Activated CD4-positive, alpha-beta T cell treated with anti-CD3 and anti-CD28 coated beads for 36 hours (primary cell): Measurements from ENCODE around the gene ANGPTL3. TPM values are rescaled to one million over a fixed set of nuclear protein-coding genes. Genes with fewer than 3 reads are reported as not detected.

Experiments used
- ATAC-seq: fragments of 200-7000 bp; cut with Tn5 transposase; one replicate; pipeline ENCODE4 v1.10.0; 2021; ENCODE audit warnings: mild to moderate bottlenecking, moderate library complexity
- CTCF ChIA-PET: fragments of 350-600 bp; sonication (Branson Sonifier 250); formaldehyde crosslinking; loops from one replicate; lab custom pipeline; 2021; ENCODE audit warnings: antibody characterized with exemption; lab: Charles Lee
- POLR2A ChIA-PET: fragments of 350-600 bp; sonication (Branson Sonifier 250); formaldehyde crosslinking; loops from one replicate; lab custom pipeline; 2021; ENCODE audit warnings: antibody characterized with exemption, inconsistent platforms; lab: Charles Lee
- DNase-seq: peaks from one replicate; pipeline ENCODE4 v3.0.0-alpha.2; 2020
- H3K27ac Mint-ChIP-seq: one replicate; pipeline ENCODE4 v1.8.0; 2021; ENCODE audit warnings: mixed read lengths
- H3K27me3 Mint-ChIP-seq: one replicate; pipeline ENCODE4 v1.8.0; 2021; ENCODE audit warnings: mixed read lengths
- H3K36me3 Mint-ChIP-seq: one replicate; pipeline ENCODE4 v1.8.0; 2021; ENCODE audit warnings: low read depth, mixed read lengths
- H3K4me1 Mint-ChIP-seq: one replicate; pipeline ENCODE4 v1.8.0; 2021; ENCODE audit warnings: mixed read lengths
- H3K4me3 Mint-ChIP-seq: one replicate; pipeline ENCODE4 v1.8.0; 2021; ENCODE audit warnings: mild to moderate bottlenecking, moderate library complexity, mixed read lengths
- H3K9me3 Mint-ChIP-seq: one replicate; pipeline ENCODE4 v1.8.0; 2021; ENCODE audit warnings: low read depth, mixed read lengths
- intact Hi-C, 2 experiments: fragments of 100-400 bp; cut with DNase I in 1 of 2; cut with micrococcal nuclease in 1 of 2; formaldehyde crosslinking; loops; one replicate each; pipeline versions ENCODE4 v1.14.2 to v1.15.1; 2022 to 2024; cut with DNase I, micrococcal nuclease
- total RNA-seq, 2 experiments: library from RNA; stranded (reverse); gene quantifications; one replicate each; pipeline ENCODE4 v1.2.3, GENCODE V29; 2021

ANGPTL3 gene
- total RNA-seq, 2 experiments from 2014 or later = not detected

DNA sequence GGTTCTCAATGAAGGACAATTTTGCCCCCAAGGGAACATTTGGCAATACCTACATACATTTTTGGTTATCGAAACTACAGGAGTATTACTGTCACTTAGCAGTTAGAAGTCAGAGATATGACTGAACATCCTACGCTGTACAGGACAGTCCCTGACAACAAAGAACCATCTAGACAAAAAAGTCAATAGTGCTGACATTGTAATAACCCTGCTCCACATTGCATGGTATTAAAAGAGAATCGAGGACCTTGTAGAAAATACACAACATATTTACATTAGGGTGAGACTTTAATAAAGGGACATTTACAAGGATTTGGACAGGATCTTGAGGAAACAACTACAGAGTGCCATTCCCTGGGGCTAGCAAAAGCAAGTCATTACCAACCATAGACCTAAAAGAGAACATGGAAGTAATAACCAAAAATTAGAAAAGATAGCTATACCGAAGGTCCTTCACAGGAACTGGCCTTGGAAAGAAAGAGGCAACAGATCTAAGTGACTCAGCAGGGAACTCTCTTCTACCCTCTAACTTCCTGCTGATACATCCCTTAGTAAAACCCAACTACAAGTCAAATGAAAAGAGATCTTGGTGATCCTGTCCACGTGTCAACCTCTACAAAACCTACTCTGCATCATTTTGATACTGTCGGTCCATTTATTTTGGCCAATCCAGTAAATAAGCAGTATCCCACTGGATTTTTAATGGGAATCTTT, 40.2 kb downstream of the ANGPTL3 start:
- Mint-ChIP-seq H3K4me1 (no peaks in the 10 kb centered on the region), H3K4me3 (no peak overlapping the region), H3K27ac (no peak overlapping the region), H3K36me3 (peaks cover 9% of the 10 kb centered on the region), H3K9me3 (no peaks in the 10 kb centered on the region), H3K27me3 (no peaks in the 10 kb centered on the region)
- ChIA-PET POLR2A (no interaction called here), CTCF (no interaction called here)
- intact Hi-C loops = no loop called here
- no peak for ATAC-seq
- no peak for DNase-seq

DNA sequence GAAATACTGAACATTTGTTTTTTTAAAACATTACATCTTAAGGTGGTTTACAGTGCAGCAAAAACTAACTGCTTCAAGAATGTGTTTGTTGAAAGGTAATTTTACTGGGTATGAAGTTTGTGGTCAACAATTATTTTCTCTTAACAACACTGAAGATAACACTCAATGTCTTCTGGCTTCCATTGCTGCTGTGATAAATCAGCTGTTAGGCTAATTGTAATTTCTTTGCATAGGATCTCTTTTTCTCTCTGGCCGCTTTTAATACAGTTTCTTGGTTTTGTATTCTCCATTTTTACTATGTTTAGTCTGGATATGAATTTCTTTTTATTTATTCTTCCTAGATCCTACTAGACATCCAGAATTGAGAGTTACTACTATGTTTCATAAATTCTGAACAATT, 46.0 kb downstream of the ANGPTL3 start:
- intact Hi-C loops = no loop called here
- Mint-ChIP-seq H3K27me3 (no peaks in the 10 kb centered on the region), H3K4me1 (no peaks in the 10 kb centered on the region), H3K9me3 (no peaks in the 10 kb centered on the region), H3K4me3 (no peak overlapping the region), H3K27ac (no peak overlapping the region), H3K36me3 (peaks cover 4% of the 10 kb centered on the region)
- ChIA-PET POLR2A (no interaction called here), CTCF (interaction anchor here (0.7 kb wide), 1 partner anchor 497 kb away, joined by 3 read pairs; no protein-coding TSS in a partner anchor)
- DNase-seq = no peak
- ATAC-seq = no peak

GRCh38 chr1:62652387-62652786, 55.1 kb downstream of the ANGPTL3 start:
- ATAC-seq (no peak), DNase-seq (no peak)
- POLR2A ChIA-PET = no interaction called here
- CTCF ChIA-PET = no interaction called here
- Mint-ChIP-seq H3K36me3 (peaks cover 3% of the 10 kb centered on the region), H3K9me3 (no peaks in the 10 kb centered on the region), H3K27ac (no peak overlapping the region), H3K4me1 (no peaks in the 10 kb centered on the region), H3K4me3 (no peak overlapping the region), H3K27me3 (no peaks in the 10 kb centered on the region)
- intact Hi-C loops = no loop called here

- Mint-ChIP-seq H3K4me3 (no peak overlapping the region), H3K9me3 (no peaks in the 10 kb centered on the region), H3K4me1 (no peaks in the 10 kb centered on the region), H3K27ac (no peak overlapping the region), H3K27me3 (no peaks in the 10 kb centered on the region), H3K36me3 (peaks cover 3% of the 10 kb centered on the region)
- intact Hi-C loops = no loop called here
- DNase-seq (no peak), ATAC-seq (no peak)
- ChIA-PET POLR2A (no interaction called here), CTCF (no interaction called here)
Measured at GRCh38 chr1:62654744-62655143, 57.4 kb downstream of the ANGPTL3 start.

Other genes with a start within 250 kb of the ANGPTL3 start
- gene USP1, start 160.5 kb upstream of the ANGPTL3 start, total RNA-seq = 10 to 100 TPM; 62.4 to 73.4 TPM
- gene DOCK7, start 90.9 kb downstream of the ANGPTL3 start, total RNA-seq = 10 to 100 TPM; 11.9 to 13.7 TPM
- 10 to 100 TPM; 16.2 to 17.7 TPM for gene ATG4C, start 186.6 kb downstream of the ANGPTL3 start, total RNA-seq